IPS-NIHi11 (cell line): ENCODE results near the gene MX2.
A peak's percentile ranks its signal among the peaks of the same experiment; 100 is the strongest.
"Not testable (repeated sequence)": the region's sequence is repeated elsewhere in the genome, so short reads cannot be mapped to it uniquely, and the experiment has no call there.

ENCODE experiments used
- DNase-seq: peaks from one replicate; pipeline ENCODE4 v3.0.0; 2012; ENCODE audit warnings: mixed read lengths, low spot score

The MX2 gene

GRCh38 chr21:41361786-41362604, at the start of gene MX2:
TSS of gene MX2 (plus strand) at chr21:41362027. CDS start at chr21:41376907, 14,880 bp downstream.
- DNase-seq: no peak

GRCh38 chr21:41313285-41314164, 48.3 kb upstream of the MX2 start:
- DNase-seq: not testable (repeated sequence)

GRCh38 chr21:41315726-41316125, 46.1 kb upstream of the MX2 start:
- no peak for DNase-seq

- DNase-seq: peak; percentile 88
Observed at GRCh38 chr21:41316200-41317062, 45.4 kb upstream of the MX2 start, which contains the start of gene FAM3B. TSS of gene FAM3B (plus strand) at chr21:41316801. CDS start at chr21:41316880, 79 bp downstream.

- DNase-seq: no peak
Observed at GRCh38 chr21:41317063-41317392, 44.8 kb upstream of the MX2 start.

- DNase-seq: no peak
Observed at GRCh38 chr21:41317458-41317857, 44.4 kb upstream of the MX2 start.

GRCh38 chr21:41318218-41318617, 43.6 kb upstream of the MX2 start:
- no peak for DNase-seq

GRCh38 chr21:41319273-41319672, 42.6 kb upstream of the MX2 start:
- DNase-seq: no peak

- DNase-seq: no peak
Observed at GRCh38 chr21:41321211-41321907, 40.5 kb upstream of the MX2 start.

GRCh38 chr21:41321908-41322495, 39.8 kb upstream of the MX2 start:
- DNase-seq: no peak

- peak; percentile 44 for DNase-seq
Observed at GRCh38 chr21:41322496-41323382, 39.1 kb upstream of the MX2 start.

GRCh38 chr21:41325138-41325912, 36.5 kb upstream of the MX2 start:
- DNase-seq: no peak

- DNase-seq: no peak
Observed at GRCh38 chr21:41326414-41327080, 35.3 kb upstream of the MX2 start.

GRCh38 chr21:41327753-41328152, 34.1 kb upstream of the MX2 start:
- no peak for DNase-seq

GRCh38 chr21:41328660-41329607, 32.9 kb upstream of the MX2 start:
- no peak for DNase-seq

GRCh38 chr21:41333752-41334151, 28.1 kb upstream of the MX2 start:
- no peak for DNase-seq

GRCh38 chr21:41337515-41337914, 24.3 kb upstream of the MX2 start:
- DNase-seq: no peak
